HG02981 (cell line): ENCODE data around the gene HIRIP3.
"Not testable (repeated sequence)": the region's sequence is repeated elsewhere in the genome, so short reads cannot be mapped to it uniquely, and the experiment has no call there.

Source experiments
- ATAC-seq: cut with Tn5 transposase; IDR thresholded peaks from one replicate; pipeline ENCODE4 v1.9.1; 2021; ENCODE audit warnings: mild to moderate bottlenecking, moderate library complexity; ENCODE audit not compliant: unreplicated experiment

HIRIP3 gene

DNA sequence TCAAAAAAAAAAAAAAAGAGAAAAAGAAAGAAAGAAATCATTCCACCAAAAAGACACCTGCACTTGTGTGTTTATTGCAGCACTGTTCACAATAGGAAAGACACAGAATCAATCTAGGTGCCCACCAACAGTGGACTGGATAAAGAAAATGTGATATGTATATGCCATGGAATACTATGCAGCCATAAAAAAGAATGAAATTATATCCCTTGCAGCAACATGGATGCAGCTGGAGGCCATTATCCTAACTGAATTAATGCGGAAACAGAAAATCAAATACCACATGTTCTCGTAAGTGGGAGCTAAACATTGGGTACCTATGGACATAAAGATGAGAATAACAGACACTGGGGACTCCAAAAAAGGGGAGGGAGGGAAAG, 21.9 kb upstream of the HIRIP3 start:
- ATAC-seq, result no peak

DNA sequence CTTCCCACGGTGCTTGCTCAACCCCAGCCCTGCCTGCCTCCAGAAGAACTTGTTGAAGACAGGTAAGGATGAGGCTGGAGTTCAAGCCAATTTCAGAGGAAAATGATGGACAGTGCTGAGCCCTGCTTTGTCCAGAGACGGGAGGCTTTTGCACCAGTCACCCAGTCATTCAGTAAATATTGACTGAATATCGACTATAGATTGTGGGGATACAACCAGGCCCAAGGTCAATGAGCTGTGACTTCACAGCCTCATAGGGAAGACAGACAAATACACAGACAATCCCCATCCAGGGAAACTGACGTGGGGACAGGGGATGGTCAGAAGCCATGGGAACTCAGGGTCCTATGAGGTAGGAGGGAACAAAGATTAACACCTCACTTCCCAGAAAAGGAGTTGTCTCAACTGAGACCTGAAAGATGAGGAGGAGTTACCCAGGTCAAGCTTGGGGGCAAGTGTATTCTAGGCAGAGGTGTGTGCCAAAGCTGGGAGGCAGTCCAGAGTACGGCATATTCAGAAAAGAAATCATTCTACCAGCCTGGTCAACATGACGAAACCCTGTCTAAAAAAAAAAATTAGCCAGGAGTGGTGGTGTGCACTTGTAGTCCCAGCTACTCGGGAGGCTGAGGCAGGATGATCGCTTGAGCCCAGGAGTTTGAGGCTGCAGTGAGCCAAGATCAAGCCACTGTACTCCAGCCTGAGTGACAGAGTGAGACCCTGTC, 21.3 kb upstream of the HIRIP3 start:
- no peak for ATAC-seq

DNA sequence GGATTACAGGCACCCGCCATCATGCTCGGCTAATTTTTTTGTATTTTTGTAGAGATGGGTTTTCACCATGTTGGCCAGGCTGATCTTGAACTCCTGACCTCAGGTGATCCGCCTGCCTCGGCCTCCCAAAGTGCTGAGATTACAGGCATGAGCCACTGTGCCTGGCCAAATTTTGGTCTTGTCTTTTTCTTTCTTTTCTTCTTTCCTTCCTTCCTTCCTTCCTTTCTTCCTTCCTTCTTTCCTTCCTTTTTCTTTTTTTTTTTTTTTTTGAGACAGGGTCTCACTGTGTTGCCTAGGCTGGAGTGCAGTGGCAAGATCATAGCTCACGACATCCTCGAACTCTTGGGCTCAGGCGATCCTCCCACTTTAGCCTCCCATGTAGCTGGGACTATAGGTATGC, 20.0 kb upstream of the HIRIP3 start:
- not testable (repeated sequence) for ATAC-seq

DNA sequence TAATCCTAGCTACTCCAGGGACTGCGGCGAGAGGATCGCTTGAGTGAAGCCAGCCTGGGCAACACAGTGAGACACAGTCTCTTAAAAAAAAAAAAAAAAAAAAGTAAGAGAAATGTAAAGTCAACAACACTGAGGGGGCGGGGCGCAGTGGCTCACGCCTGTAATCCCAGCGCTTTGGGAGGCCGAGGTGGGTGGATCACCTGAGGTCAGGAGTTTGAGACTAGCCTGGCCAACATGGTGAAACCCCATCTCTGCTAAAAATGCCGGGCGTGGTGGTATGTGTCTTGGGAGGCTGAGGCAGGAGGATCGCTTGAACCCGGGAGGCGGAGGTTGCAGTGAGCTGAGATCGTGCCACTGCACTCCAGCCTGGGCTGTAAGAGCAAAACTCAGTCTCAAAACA, 17.2 kb upstream of the HIRIP3 start:
- ATAC-seq, result not testable (repeated sequence)

DNA sequence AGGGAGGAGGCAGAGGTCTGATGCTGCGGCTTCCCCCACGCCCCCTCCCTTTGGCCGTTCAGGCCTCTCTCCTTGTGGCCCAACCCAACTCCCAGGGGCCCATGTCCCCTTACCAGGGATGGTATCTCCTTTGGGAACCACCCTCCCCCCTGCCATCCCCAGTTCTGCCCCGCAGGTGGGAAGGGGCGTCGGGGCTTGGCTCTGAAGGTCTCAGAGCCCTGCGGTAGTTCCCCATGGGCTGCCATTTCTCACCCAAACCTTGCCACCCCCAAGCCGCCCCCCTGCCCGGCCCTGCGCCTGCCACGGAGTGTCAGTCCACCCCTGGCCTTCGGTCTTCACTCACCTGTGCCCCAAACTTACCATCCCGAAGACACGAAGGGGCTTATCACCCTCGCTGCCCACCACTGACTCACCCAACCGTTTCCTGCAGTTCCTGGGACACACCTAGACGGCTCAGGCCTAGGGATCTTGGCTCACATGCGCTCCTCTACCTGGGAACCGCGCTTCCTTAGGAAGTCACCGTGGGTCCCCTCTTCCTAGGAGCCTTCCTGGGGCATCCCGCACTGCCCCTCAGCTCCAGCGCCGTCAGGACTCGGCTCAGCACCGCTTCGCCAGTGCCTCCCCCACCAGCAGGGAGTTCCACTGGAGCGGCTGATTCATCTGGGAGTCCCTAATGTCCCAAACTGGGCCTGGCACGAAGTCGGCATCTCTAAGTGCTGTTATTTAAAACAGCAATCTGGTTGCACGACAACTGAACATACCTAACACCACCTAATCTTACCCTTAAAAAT, 16.5 kb upstream of the HIRIP3 start:
- no peak for ATAC-seq

DNA sequence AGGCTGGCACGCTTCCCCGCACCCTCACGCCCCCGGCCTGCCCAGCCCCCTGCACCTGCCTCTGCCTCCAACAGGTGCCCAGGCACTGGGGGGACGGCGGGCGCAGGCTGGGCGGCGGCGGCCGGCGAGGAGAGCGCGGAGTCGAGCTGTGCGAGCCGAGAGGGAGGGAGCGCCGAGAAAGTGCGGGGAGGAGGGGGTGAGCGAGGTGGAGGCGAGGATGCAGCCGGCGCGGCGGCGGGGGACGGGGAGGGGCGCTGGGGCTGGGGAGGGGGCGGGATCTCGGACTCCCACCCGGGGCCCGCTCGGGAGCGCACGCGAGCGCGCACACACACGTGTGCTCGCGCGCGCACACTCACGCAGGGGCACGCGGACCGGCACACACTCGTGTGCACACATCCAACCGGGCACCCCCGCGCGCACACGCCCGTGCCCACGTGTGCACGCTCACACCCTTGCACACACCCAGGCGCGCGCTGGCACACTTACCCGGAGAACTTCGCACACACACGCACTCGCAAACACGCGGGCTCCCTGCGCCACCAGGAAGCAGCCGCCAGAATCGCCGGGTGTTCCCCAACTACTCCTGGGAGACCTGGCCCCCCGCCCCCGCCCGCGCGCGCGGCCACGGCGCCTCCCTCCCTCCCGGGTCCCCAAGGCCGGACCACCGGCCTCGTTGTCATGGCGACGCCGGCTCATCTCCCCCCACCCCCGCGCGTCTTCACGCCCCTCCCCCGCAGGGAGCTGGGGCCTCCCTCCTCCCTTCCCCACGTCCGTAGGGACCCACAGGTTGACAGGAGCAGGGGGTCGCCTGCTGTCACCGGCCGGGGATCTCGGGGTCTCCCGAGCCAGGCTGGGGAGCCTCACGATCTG, 15.7 kb upstream of the HIRIP3 start, which contains the start of gene DOC2A:
DOC2A (minus strand) TSS at position 184 of the 870 bp plus-strand sequence. CDS start 805 bp downstream, outside the sequence.
- ATAC-seq, result no peak

DNA sequence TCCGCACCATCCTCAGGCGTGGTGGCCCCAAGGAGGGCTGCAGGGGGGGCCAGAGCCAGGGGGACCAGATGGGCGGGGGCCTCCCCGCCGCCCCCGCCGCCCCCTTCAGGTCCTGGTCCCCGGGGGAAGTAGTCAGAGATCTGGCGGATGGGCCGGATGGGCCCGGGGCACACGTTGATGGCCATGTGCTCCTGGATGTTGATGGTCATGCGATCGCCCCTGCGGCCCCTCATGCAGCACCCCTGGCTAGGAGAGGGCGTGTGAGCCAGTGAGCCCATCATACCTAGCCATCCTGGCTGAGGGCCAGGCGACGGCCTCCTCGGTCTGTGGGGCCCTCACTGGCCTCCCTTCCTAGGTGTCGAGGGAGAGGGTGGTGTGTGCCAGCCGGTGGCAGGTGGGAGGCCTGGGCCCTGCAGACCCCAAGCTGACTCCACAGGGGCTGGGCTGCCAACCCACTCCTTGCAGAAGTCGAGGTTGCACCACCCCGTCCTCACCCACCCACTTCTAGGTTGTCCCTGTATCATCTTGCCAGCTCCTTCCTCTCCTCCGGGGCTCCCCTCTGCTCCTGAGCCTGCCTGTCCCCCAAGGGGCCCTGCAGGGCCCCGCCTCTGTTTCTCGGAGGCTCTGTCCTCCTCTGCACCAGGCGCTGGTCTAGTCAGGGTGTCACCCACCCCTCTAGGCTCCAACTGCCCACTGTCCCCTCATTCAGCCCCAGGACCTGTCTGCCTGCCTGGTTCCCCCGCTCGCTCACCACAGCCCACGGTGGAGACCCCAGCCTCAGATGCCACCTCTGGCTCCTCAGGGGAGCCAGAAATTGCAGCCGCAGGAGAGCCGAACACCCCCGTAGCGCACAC, 14.8 kb upstream of the HIRIP3 start:
- no peak for ATAC-seq

- no peak for ATAC-seq
These were observed 13.9 kb upstream of the HIRIP3 start for GRCh38 chr16:30009085-30009862.

DNA sequence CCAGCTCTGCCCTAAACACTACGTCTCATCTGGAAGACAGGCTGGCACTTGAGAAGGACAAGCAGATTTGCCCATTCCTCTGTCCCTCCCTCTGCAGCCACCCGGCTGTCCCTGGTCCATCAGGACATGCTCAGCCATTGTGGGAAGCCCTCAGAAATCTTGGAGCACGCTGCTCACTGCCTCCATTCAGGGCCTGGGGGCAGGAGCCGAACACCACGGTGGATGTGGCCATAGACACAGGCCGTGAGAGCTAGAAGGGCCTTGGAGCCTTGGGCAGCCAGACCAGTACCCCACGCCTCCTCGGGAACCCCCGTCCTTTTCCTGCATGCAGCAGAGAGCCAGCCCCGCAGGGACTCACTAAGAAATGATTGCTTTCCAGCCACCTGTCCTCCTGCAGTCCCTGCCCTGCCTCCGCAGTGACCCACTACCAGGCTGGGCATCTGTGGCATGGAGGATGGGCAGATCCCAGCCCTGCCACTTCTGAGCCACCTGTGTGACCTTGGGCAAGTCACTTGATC, 12.0 kb upstream of the HIRIP3 start:
- ATAC-seq, result no peak

DNA sequence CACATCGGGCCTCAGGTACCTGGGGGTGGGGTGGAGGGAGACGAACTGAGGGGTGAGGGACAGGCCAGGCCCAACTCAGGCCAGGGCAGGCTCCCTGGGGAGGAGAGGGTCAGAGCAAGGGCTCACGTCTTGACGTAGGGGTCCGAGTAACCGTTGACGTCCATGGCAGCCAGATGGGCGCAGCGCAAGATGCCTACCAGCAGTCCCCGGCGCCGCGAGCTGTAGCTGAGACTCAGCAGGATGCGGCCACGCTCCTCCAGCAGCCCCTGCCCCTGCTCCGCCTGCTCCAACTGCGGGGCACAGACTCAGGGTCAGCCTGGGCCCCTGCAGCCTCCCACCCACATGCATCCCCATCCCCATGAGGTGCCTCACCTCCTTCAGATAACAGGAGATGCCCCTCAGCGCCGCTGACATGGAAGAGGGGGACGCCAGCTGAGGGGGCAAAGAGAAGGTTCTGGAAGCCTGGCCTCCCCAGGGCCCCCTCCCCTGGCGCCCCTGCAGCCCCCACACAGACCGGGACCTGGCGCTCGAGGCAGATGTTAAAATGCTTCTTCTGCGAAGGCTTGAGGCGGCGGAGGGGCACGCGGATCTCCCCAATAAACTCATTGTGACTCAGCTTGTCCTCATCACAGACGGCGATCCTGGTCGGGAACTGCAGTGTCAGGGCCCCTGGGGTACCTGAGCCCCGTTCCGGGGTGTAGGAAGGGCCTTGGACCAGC, 11.4 kb upstream of the HIRIP3 start:
- ATAC-seq, result no peak

GRCh38 chr16:30006095-30006473, 10.7 kb upstream of the HIRIP3 start:
- ATAC-seq, result no peak

- ATAC-seq, result no peak
These were observed 10.1 kb upstream of the HIRIP3 start for GRCh38 chr16:30005341-30006094.

- ATAC-seq, result no peak
These were observed 9.4 kb upstream of the HIRIP3 start for GRCh38 chr16:30004811-30005242.

DNA sequence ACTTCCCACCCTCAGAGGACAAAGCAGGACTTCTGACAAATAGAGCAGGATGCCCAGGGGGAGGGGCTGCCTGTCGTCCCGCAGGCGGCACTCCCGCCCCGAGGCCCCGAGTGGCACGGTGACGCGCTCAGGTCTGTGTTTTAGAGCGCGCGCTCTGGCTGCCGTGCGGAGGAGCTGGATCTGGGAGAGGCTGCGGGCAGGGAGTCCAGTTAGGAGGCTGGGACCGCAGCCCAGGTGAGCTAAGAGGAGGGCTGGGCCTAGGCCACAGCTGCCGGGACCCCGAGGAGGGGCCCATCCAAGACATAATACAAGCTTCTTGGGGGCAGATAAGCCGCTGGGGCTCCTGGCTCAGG, 9.0 kb upstream of the HIRIP3 start:
- no peak for ATAC-seq

DNA sequence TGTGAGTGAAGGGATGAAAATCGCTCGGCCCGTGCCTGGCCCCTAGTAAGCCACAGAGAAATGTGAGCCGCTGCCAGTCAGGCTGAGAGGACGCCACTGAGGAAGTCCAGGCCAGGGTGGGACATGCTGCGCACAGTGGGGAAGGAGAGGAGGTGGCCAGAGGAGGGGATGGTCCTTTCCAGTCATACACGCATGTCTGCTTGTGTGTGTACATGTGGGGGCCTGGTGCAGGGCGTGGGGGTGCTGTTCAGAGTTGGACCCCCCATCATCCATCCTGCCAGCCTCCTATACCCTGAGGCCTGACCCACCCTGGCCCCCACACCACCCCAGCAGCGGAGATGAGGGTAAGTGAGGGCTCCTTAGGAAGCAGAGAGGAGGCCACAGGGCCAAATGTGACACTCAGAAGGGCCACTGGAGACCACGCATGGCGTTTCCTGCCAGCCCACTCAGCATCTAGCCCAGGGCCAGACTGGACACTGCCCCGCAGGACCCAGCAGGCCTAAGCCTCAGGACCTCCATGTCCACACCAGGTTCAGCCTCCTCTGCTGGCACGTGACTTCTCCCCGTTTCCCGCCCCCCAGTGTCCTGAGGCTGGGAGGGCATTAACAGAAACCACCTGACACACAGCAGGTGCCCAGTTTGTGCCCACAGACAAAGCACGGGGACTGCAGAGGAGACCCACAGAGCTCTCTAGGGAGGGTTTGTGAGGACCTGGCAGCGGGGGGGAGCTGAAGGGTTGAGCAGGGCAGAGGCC, 8.4 kb upstream of the HIRIP3 start:
- ATAC-seq, result no peak

DNA sequence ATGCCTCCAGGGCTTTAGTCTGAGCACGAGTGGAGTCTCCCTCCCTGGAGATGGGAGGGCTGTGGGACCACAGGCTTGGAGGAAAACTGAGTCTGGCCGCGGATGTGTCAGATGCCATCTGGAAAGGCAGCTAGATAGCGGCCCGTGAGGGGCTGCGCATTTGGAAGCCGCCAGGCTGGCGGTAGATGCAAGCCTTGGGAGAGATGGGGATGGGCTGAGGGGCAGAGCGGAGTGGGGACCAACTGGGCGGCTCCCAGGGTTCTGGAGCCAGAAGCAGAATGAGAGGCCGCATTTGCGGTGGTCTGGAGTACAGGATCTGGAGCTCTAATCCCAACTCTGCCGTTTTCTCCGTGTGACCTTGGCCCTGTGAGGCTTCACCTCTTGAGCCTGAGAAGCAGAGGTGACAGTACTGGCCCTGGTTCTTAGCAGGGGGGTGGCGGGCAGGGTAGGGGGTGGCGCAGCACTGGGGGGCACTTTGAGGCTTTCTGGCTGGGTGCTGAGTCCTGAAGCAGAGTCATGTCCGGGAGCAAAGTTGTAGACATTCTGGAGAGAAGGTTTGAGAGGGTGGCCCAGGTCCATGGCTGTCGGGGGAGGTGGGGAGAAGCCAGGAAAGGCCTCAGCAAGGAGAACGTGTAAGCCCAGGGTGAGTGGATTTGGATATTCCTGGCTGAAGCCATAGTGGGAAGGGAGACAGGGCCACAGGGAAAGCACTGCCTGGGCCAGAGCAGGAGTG, 7.4 kb upstream of the HIRIP3 start:
- ATAC-seq, result no peak
